HepG2 (cell line): ENCODE measurements around the gene C20orf144. TPM values are rescaled to one million over a fixed set of nuclear protein-coding genes. Genes with fewer than 3 reads are reported as not detected.
A peak's percentile ranks its signal among the peaks of the same experiment; 100 is the strongest.

ENCODE experiments used
- ARID3A ChIP-seq: IDR thresholded peaks from 2 replicates; pipeline ENCODE4 v1.6.1; 2012; ENCODE audit warnings: low read depth, low read length, improper control_type of control experiment
- ASH2L ChIP-seq: fragments of 300-600, 200-600 bp; sonication (generic); IDR thresholded peaks from 2 replicates; pipeline ENCODE4 v1.7.0; 2017; ENCODE audit warnings: low read depth, mild to moderate bottlenecking, moderate library complexity, mixed read lengths, low read length; ENCODE audit not compliant: insufficient read length
- CBX1 ChIP-seq: IDR thresholded peaks from one replicate; pipeline ENCODE4 v1.6.1; 2016; ENCODE audit warnings: antibody characterized with exemption, low read depth
- CHCHD3 ChIP-seq: sonication (generic); formaldehyde crosslinking; IDR thresholded peaks from 2 replicates; pipeline ENCODE4 v1.8.0; 2022; ENCODE audit warnings: mild to moderate bottlenecking, missing genetic modification reagents, moderate library complexity
- EEA1 ChIP-seq: sonication (generic); formaldehyde crosslinking; IDR thresholded peaks from 2 replicates; pipeline ENCODE4 v1.5.1; 2020; ENCODE audit warnings: mild to moderate bottlenecking, missing genetic modification reagents, borderline replicate concordance
- FOXK1 ChIP-seq: sonication (generic); formaldehyde crosslinking; IDR thresholded peaks from 2 replicates; pipeline ENCODE4 v1.4.0; 2020; ENCODE audit warnings: low read depth, missing genetic modification reagents, borderline replicate concordance
- ISL2 ChIP-seq: sonication (generic); formaldehyde crosslinking; IDR thresholded peaks from 2 replicates; pipeline ENCODE4 v1.5.0; 2020; ENCODE audit warnings: missing genetic modification reagents
- KLF12 ChIP-seq: sonication (generic); formaldehyde crosslinking; IDR thresholded peaks from 2 replicates; pipeline ENCODE4 v1.4.0; 2020; ENCODE audit warnings: missing genetic modification reagents, borderline replicate concordance
- NFE2L2 ChIP-seq: fragments of 150-350 bp; IDR thresholded peaks from 2 replicates; pipeline ENCODE4 v1.6.1; 2014; ENCODE audit warnings: low read length
- NFIB ChIP-seq: sonication (generic); formaldehyde crosslinking; IDR thresholded peaks from 2 replicates; pipeline ENCODE4 v1.9.0; 2021; ENCODE audit warnings: missing genetic modification reagents, mild to moderate bottlenecking, borderline replicate concordance
- NKX3-1 ChIP-seq: sonication (generic); formaldehyde crosslinking; IDR thresholded peaks from 2 replicates; pipeline ENCODE4 v1.5.0; 2020; ENCODE audit warnings: missing genetic modification reagents
- ZNF260 ChIP-seq: sonication (generic); formaldehyde crosslinking; IDR thresholded peaks from 2 replicates; pipeline ENCODE4 v1.4.0; 2020; ENCODE audit warnings: missing genetic modification reagents, low read depth, mild to moderate bottlenecking, borderline replicate concordance
- ZNF264 ChIP-seq: sonication (generic); formaldehyde crosslinking; IDR thresholded peaks from 2 replicates; pipeline ENCODE4 v1.4.0; 2020; ENCODE audit warnings: missing genetic modification reagents
- ZNF44 ChIP-seq: sonication (generic); formaldehyde crosslinking; IDR thresholded peaks from 2 replicates; pipeline ENCODE4 v1.5.1; 2020; ENCODE audit warnings: mild to moderate bottlenecking, missing genetic modification reagents
- ZNF543 ChIP-seq: sonication (generic); formaldehyde crosslinking; IDR thresholded peaks from 2 replicates; pipeline ENCODE4 v1.4.0; 2020; ENCODE audit warnings: mild to moderate bottlenecking, missing genetic modification reagents
- ZNF558 ChIP-seq: sonication (generic); formaldehyde crosslinking; IDR thresholded peaks from 2 replicates; pipeline ENCODE4 v1.9.0; 2022; ENCODE audit warnings: mild to moderate bottlenecking, missing genetic modification reagents, borderline replicate concordance
- ZNF564 ChIP-seq: sonication (generic); formaldehyde crosslinking; IDR thresholded peaks from 2 replicates; pipeline ENCODE4 v1.8.1; 2023; ENCODE audit warnings: mild to moderate bottlenecking, missing genetic modification reagents
- ZNF570 ChIP-seq: sonication (generic); formaldehyde crosslinking; IDR thresholded peaks from 2 replicates; pipeline ENCODE4 v1.4.0; 2020; ENCODE audit warnings: mild to moderate bottlenecking, missing genetic modification reagents, borderline replicate concordance
- ZNF780A ChIP-seq: sonication (generic); formaldehyde crosslinking; IDR thresholded peaks from 2 replicates; pipeline ENCODE4 v1.8.0; 2022; ENCODE audit warnings: mild to moderate bottlenecking, missing genetic modification reagents, moderate library complexity
- ZNF788 ChIP-seq: sonication (generic); formaldehyde crosslinking; IDR thresholded peaks from 2 replicates; pipeline ENCODE4 v1.5.0; 2020; ENCODE audit warnings: mild to moderate bottlenecking, missing genetic modification reagents, borderline replicate concordance
- ZSCAN31 ChIP-seq: sonication (generic); formaldehyde crosslinking; IDR thresholded peaks from 2 replicates; pipeline ENCODE4 v1.5.0; 2020; ENCODE audit warnings: low read depth, mild to moderate bottlenecking, missing genetic modification reagents
- polyA plus RNA-seq, 8 experiments: library from polyadenylated mRNA; depleted of rRNA in 3 of 8; stranded (reverse) in 7 of 8; unstranded in 1 of 8; fragments of >200 nt; fragmentation: Illumina TruSeq in 4 of 8; extraction: Trizol in 4 of 8; gene quantifications; 2 replicates each; pipeline versions ENCODE4 v1.2.1 to v1.2.3, GENCODE V29; 2011 to 2016; ENCODE audit warnings: low read depth in 4 of 8, missing spikeins in 1 of 8, mixed read lengths in 1 of 8; ENCODE audit not compliant: insufficient read depth in 1 of 8
- total RNA-seq, 5 experiments: library from RNA; depleted of rRNA; stranded (reverse); fragments of >200 nt; fragmentation: Illumina TruSeq; extraction: Trizol; gene quantifications; 2 replicates each; pipeline ENCODE4 v1.2.3, GENCODE V29; 2016; ENCODE audit warnings: low read depth in 1 of 5
- TF ChIP-seq, protein P1 (sequence below): sonication (generic); formaldehyde crosslinking; IDR thresholded peaks from 2 replicates; pipeline ENCODE4 v1.4.0; 2020; ENCODE audit warnings: missing genetic modification reagents, mild to moderate bottlenecking, borderline replicate concordance
- TF ChIP-seq, protein P2 (sequence below): sonication (generic); formaldehyde crosslinking; IDR thresholded peaks from 2 replicates; pipeline ENCODE4 v1.8.0; 2022; ENCODE audit warnings: missing genetic modification reagents, mild to moderate bottlenecking, inconsistent platforms, borderline replicate concordance
- TF ChIP-seq, protein P3 (sequence below): sonication (generic); formaldehyde crosslinking; IDR thresholded peaks from 2 replicates; pipeline ENCODE4 v1.4.0; 2020; ENCODE audit warnings: missing genetic modification reagents

The C20orf144 gene
- total and polyA plus RNA-seq, 2 of the 13 experiments (the other 11 are each of a cell fraction or from before 2014, with no cell fraction given): 0.09 to 0.16 TPM

GRCh38 chr20:33688938-33689424 lies 26.9 kb downstream of the C20orf144 start (continued):
- TF ChIP-seq, protein P1, sequence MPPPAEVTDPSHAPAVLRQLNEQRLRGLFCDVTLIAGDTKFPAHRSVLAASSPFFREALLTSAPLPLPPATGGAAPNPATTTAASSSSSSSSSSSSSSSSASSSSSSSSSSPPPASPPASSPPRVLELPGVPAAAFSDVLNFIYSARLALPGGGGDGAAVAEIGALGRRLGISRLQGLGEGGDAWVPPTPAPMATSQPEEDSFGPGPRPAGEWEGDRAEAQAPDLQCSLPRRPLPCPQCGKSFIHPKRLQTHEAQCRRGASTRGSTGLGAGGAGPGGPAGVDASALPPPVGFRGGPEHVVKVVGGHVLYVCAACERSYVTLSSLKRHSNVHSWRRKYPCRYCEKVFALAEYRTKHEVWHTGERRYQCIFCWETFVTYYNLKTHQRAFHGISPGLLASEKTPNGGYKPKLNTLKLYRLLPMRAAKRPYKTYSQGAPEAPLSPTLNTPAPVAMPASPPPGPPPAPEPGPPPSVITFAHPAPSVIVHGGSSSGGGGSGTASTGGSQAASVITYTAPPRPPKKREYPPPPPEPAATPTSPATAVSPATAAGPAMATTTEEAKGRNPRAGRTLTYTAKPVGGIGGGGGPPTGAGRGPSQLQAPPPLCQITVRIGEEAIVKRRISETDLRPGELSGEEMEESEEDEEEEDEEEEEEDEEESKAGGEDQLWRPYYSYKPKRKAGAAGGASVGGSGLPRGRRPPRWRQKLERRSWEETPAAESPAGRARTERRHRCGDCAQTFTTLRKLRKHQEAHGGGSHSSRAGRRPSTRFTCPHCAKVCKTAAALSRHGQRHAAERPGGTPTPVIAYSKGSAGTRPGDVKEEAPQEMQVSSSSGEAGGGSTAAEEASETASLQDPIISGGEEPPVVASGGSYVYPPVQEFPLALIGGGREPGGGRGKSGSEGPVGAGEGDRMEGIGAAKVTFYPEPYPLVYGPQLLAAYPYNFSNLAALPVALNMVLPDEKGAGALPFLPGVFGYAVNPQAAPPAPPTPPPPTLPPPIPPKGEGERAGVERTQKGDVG (CRISPR knock-in tag): no peak; the same call in 1 of the 2 replicates
- TF ChIP-seq ASH2L (no peak), KLF12 (no peak), ZNF788 (CRISPR knock-in tag) (peak; percentile 55; the same call in 1 of the 2 replicates), CHCHD3 (CRISPR knock-in tag) (no peak), ARID3A (no peak), ISL2 (CRISPR knock-in tag) (peak; percentile 95), CBX1 (no peak), ZNF558 (no peak), ZNF543 (CRISPR knock-in tag) (no peak), ZSCAN31 (CRISPR knock-in tag) (no peak), ZNF564 (peak; percentile 62), ZNF44 (no peak), NFIB (0 out of 2 replicates have a peak, but pooled peaks have one; percentile 45), ZNF264 (CRISPR knock-in tag) (no peak), ZNF780A (CRISPR knock-in tag) (no peak), EEA1 (no peak), ZNF260 (no peak), NKX3-1 (no peak), ZNF570 (CRISPR knock-in tag) (no peak), NFE2L2 (no peak), FOXK1 (CRISPR knock-in tag) (no peak)
- TF ChIP-seq, protein P2, sequence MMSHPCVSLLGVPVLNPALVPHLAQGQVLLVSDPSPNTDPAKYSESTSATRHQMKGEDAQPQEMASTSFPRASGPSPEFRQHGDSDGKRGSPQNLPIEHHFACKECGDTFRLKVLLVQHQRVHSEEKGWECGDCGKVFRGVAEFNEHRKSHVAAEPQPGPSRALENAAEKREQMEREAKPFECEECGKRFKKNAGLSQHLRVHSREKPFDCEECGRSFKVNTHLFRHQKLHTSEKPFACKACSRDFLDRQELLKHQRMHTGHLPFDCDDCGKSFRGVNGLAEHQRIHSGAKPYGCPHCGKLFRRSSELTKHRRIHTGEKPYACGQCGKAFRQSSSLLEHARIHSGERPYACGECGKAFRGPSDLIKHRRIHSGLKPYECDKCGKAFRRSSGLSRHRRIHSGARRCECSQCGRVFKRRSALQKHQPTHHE: 0 out of 2 replicates have a peak, but pooled peaks have one; percentile 53
- TF ChIP-seq, protein P3, sequence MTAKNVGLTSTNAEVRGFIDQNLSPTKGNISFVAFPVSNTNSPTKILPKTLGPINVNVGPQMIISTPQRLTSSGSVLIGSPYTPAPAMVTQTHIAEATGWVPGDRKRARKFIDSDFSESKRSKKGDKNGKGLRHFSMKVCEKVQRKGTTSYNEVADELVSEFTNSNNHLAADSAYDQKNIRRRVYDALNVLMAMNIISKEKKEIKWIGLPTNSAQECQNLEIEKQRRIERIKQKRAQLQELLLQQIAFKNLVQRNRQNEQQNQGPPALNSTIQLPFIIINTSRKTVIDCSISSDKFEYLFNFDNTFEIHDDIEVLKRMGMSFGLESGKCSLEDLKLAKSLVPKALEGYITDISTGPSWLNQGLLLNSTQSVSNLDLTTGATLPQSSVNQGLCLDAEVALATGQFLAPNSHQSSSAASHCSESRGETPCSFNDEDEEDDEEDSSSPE (CRISPR knock-in tag): 0 out of 2 replicates have a peak, but pooled peaks have one; percentile 9
